Kidney epithelial cell (primary cell): ENCODE results near the gene TRIP4. TPM values are rescaled to one million over a fixed set of nuclear protein-coding genes. Genes with fewer than 3 reads are reported as not detected.

ENCODE experiments used
- DNase-seq: peaks from one replicate; pipeline ENCODE4 v3.0.0-alpha.2; 2010; ENCODE audit warnings: low read depth
- H3K27me3 ChIP-seq: 2 replicates; pipeline ENCODE4 v1.6.0; 2011; ENCODE audit warnings: low read length; ENCODE audit not compliant: control insufficient read depth, insufficient read depth
- H3K36me3 ChIP-seq: 2 replicates; pipeline ENCODE4 v1.5.1; 2011; ENCODE audit warnings: low read length; ENCODE audit not compliant: control insufficient read depth, insufficient read depth
- H3K4me3 ChIP-seq: 2 replicates; pipeline ENCODE4 v1.5.1; 2011; ENCODE audit warnings: low read depth, mild to moderate bottlenecking, control low read depth, low read length
- CTCF ChIP-seq: IDR thresholded peaks from 2 replicates; pipeline ENCODE4 v1.5.1; 2011; ENCODE audit warnings: mild to moderate bottlenecking, moderate library complexity, low read length, control low read depth, inconsistent platforms; ENCODE audit not compliant: insufficient read depth, poor library complexity, severe bottlenecking
- total RNA-seq: library from RNA; depleted of rRNA; stranded (reverse); fragments of >200 nt; gene quantifications from 2 replicates; pipeline ENCODE4 v1.2.3, GENCODE V29; 2015

The TRIP4 gene
- total RNA-seq, 1 donor from 2014 or later = 12.3 TPM

GRCh38 chr15:64430000-64430735, 42.5 kb downstream of the TRIP4 start:
- no peaks in the 10 kb centered on the region for H3K36me3 ChIP-seq
- TF ChIP-seq CTCF = no peak
- peak; percentile 25 for DNase-seq
- H3K4me3 ChIP-seq = no peak overlapping the region
- H3K27me3 ChIP-seq = no peaks in the 10 kb centered on the region

- no peaks in the 10 kb centered on the region for H3K27me3 ChIP-seq
- DNase-seq = no peak
- no peak for TF ChIP-seq CTCF
- H3K4me3 ChIP-seq = no peak overlapping the region
- H3K36me3 ChIP-seq = no peaks in the 10 kb centered on the region
Observed at GRCh38 chr15:64437982-64438381, 50.3 kb downstream of the TRIP4 start.

- no peak for DNase-seq
- H3K36me3 ChIP-seq = no peaks in the 10 kb centered on the region
- H3K27me3 ChIP-seq = no peaks in the 10 kb centered on the region
- no peak overlapping the region for H3K4me3 ChIP-seq
- no peak for TF ChIP-seq CTCF
Observed at GRCh38 chr15:64438653-64439447, 51.2 kb downstream of the TRIP4 start.

GRCh38 chr15:64441852-64442251, 54.2 kb downstream of the TRIP4 start:
- DNase-seq = no peak

GRCh38 chr15:64443016-64443415, 55.4 kb downstream of the TRIP4 start:
- DNase-seq = no peak
- Histone ChIP-seq H3K4me3 (no peak overlapping the region), H3K36me3 (no peaks in the 10 kb centered on the region), H3K27me3 (no peaks in the 10 kb centered on the region)
- TF ChIP-seq CTCF = no peak

More at GRCh38 chr15:64441852-64442251, 54.2 kb downstream of the TRIP4 start:
- Histone ChIP-seq H3K36me3 (no peaks in the 10 kb centered on the region), H3K27me3 (no peaks in the 10 kb centered on the region), H3K4me3 (no peak overlapping the region)
- TF ChIP-seq CTCF = no peak
